HL-60 (cell line): ENCODE data around the gene TAF13.

ENCODE experiments used
- DNase-seq, 2 experiments: peaks; one replicate each; pipeline ENCODE4 v3.0.0-alpha.2; 2010 to 2020; ENCODE audit warnings: low read depth in 1 of 2, low spot score in 1 of 2
- H3K27ac ChIP-seq: fragments of 250-450 bp; sonication (Bioruptor Pico); replicated peaks from 2 replicates; pipeline ENCODE4 v1.5.1; 2020; ENCODE audit warnings: mild to moderate bottlenecking, moderate library complexity
- H3K27me3 ChIP-seq: fragments of 250-450 bp; sonication (Bioruptor Pico); 2 replicates; pipeline ENCODE4 v1.5.1; 2021; ENCODE audit warnings: mild to moderate bottlenecking, moderate library complexity; ENCODE audit not compliant: insufficient read depth, poor library complexity, severe bottlenecking
- H3K4me3 ChIP-seq: replicated peaks from 2 replicates; pipeline ENCODE4 v1.5.1; 2011; ENCODE audit warnings: mild to moderate bottlenecking, control low read depth, low read length; ENCODE audit not compliant: insufficient read depth
- CTCF ChIP-seq: IDR thresholded peaks from one replicate; pipeline ENCODE4 v1.5.1; 2011; ENCODE audit warnings: low read length, control low read depth, inconsistent platforms; ENCODE audit not compliant: insufficient read depth
- GABPA ChIP-seq: IDR thresholded peaks from 2 replicates; pipeline ENCODE4 v1.6.1; 2012; ENCODE audit warnings: low read depth
- POLR2AphosphoS5 ChIP-seq: IDR thresholded peaks from 2 replicates; pipeline ENCODE4 v1.6.1; 2012; ENCODE audit warnings: low read depth
- REST ChIP-seq: IDR thresholded peaks from 2 replicates; pipeline ENCODE4 v1.6.1; 2012; ENCODE audit warnings: low read depth; ENCODE audit not compliant: insufficient replicate concordance
- SPI1 ChIP-seq: IDR thresholded peaks from 2 replicates; pipeline ENCODE4 v1.6.1; 2012; ENCODE audit warnings: low read depth, mild to moderate bottlenecking, borderline replicate concordance

The TAF13 gene

GRCh38 chr1:109065137-109065536, 10.7 kb downstream of the TAF13 start:
- Histone ChIP-seq H3K4me3 (no peak overlapping the region), H3K27ac (no peak overlapping the region), H3K27me3 (no peaks in the 10 kb centered on the region)
- TF ChIP-seq SPI1 = no peak
- no peak for TF ChIP-seq POLR2AphosphoS5
- TF ChIP-seq CTCF = no peak
- no peak for TF ChIP-seq GABPA
- TF ChIP-seq REST = no peak
- no peak for DNase-seq

- TF ChIP-seq REST = no peak
- TF ChIP-seq GABPA = no peak
- no peak for TF ChIP-seq POLR2AphosphoS5
- no peak for TF ChIP-seq SPI1
- TF ChIP-seq CTCF = no peak
- H3K27ac ChIP-seq = no peak overlapping the region
- no peaks in the 10 kb centered on the region for H3K27me3 ChIP-seq
- DNase-seq = no peak
- no peak overlapping the region for H3K4me3 ChIP-seq
Observed at GRCh38 chr1:109061183-109061582, 14.6 kb downstream of the TAF13 start.

- H3K27me3 ChIP-seq = no peaks in the 10 kb centered on the region
- no peak overlapping the region for H3K4me3 ChIP-seq
- TF ChIP-seq POLR2AphosphoS5 = no peak
- TF ChIP-seq SPI1 = no peak
- no peak for TF ChIP-seq REST
- TF ChIP-seq CTCF = no peak
- no peak for TF ChIP-seq GABPA
- DNase-seq = no peak
- no peak overlapping the region for H3K27ac ChIP-seq
Observed at GRCh38 chr1:109060707-109061106, 15.1 kb downstream of the TAF13 start.
